ENCODE data around the gene EMSY.

- TF ChIP-seq CTCF (IDR thresholded peaks at IDR 0.05 in 2 of 3, conservative IDR thresholded peaks at IDR 0.05 in 1 of 3; ENCODE audit: insufficient read depth in 2 of 3, low read depth in 1 of 3, low read length in 3 of 3) (no peak), SRSF9 (IDR thresholded peaks at IDR 0.05; ENCODE audit: borderline replicate concordance, low read depth, low read length) (no peak), USF2 (CRISPR knock-in tag; IDR thresholded peaks at IDR 0.05) (no peak), RAD21 (CRISPR knock-in tag; conservative IDR thresholded peaks at IDR 0.05 in 1 of 2, IDR thresholded peaks at IDR 0.05 in 1 of 2) (no peak), U2AF1 (optimal IDR thresholded peaks at IDR 0.05; ENCODE audit: low read depth, low read length) (no peak), ZBTB40 (IDR thresholded peaks at IDR 0.05) (0 out of 2 replicates have a peak, but pooled peaks have one; percentile 25), ZBTB40 (CRISPR knock-in tag; IDR thresholded peaks at IDR 0.05) (no peak), TAF1 (IDR thresholded peaks at IDR 0.05; ENCODE audit: control insufficient read depth, extremely low read depth, insufficient read depth, low read length, severe bottlenecking) (no peak), ZNF121 (CRISPR knock-in tag; conservative IDR thresholded peaks at IDR 0.05) (no peak), SAP30 (IDR thresholded peaks at IDR 0.05; ENCODE audit: borderline replicate concordance, insufficient read depth, low read depth, low read length, poor library complexity, severe bottlenecking) (no peak)
These were observed 794 bp upstream of the EMSY start for GRCh38 chr11:76444065-76444383.

Data from K562 (cell line).